Stimulated activated CD8-positive, alpha-beta memory T cell treated with anti-CD3 and anti-CD28 coated beads, Interleukin-15, amount 100 ng/mL, for 48 hours (primary cell): ENCODE results near the gene ZNF576.
"Not testable (repeated sequence)": the region's sequence is repeated elsewhere in the genome, so short reads cannot be mapped to it uniquely, and the experiment has no call there.

Source experiments
- DNase-seq, 2 donors: peaks; one replicate each; pipeline ENCODE4 v3.0.0-alpha.2; 2020; ENCODE audit warnings: low read depth in 2 of 2

ZNF576 gene

GRCh38 chr19:43595999-43596841 is at the start of gene ZNF576, which contains the start of gene IRGQ:
Gene ZNF576 (plus strand): TSS chr19:43596595. CDS start chr19:43597109, 514 bp downstream.
Gene IRGQ (minus strand): TSS chr19:43596134. CDS start chr19:43595338, 796 bp downstream.
- peak; percentile 100 for DNase-seq

- DNase-seq, result not testable (repeated sequence)
These were observed 48.5 kb upstream of the ZNF576 start for GRCh38 chr19:43547926-43548325.

- DNase-seq, result no peak
These were observed 47.7 kb upstream of the ZNF576 start for GRCh38 chr19:43548706-43549105.

- no peak for DNase-seq
These were observed 44.8 kb upstream of the ZNF576 start for GRCh38 chr19:43551399-43552197.

GRCh38 chr19:43552198-43552450 is 44.3 kb upstream of the ZNF576 start:
- no peak for DNase-seq

GRCh38 chr19:43552616-43553015 is 43.8 kb upstream of the ZNF576 start:
- DNase-seq, result no peak

- no peak for DNase-seq
These were observed 42.7 kb upstream of the ZNF576 start for GRCh38 chr19:43553656-43554055.

GRCh38 chr19:43554317-43554895 is 42.0 kb upstream of the ZNF576 start:
- DNase-seq, result no peak

- DNase-seq, result peak; percentile 57 to 63
These were observed 41.1 kb upstream of the ZNF576 start for GRCh38 chr19:43555185-43555770.

- DNase-seq, result no peak
These were observed 35.7 kb upstream of the ZNF576 start for GRCh38 chr19:43560687-43561086.

- no peak for DNase-seq
These were observed 35.0 kb upstream of the ZNF576 start for GRCh38 chr19:43561139-43561970.

GRCh38 chr19:43562226-43562697 is 34.1 kb upstream of the ZNF576 start:
- no peak for DNase-seq

GRCh38 chr19:43562698-43563241 is 33.6 kb upstream of the ZNF576 start:
- peak; percentile 50 to 64 for DNase-seq

- DNase-seq, result no peak
These were observed 32.5 kb upstream of the ZNF576 start for GRCh38 chr19:43563816-43564457.

GRCh38 chr19:43564800-43565199 is 31.6 kb upstream of the ZNF576 start:
- no peak for DNase-seq

GRCh38 chr19:43569657-43570056 is 26.7 kb upstream of the ZNF576 start:
- DNase-seq, result no peak

GRCh38 chr19:43570174-43570791 is 26.1 kb upstream of the ZNF576 start:
- no peak for DNase-seq

- DNase-seq, result no peak
These were observed 24.2 kb upstream of the ZNF576 start for GRCh38 chr19:43572171-43572588.

- DNase-seq, result no peak
These were observed 21.8 kb upstream of the ZNF576 start for GRCh38 chr19:43574424-43575155.
